Choroid plexus epithelial cell (primary cell): Measurements from ENCODE around the gene ADGRL3.
A peak's percentile ranks its signal among the peaks of the same experiment; 100 is the strongest.

ENCODE experiments used
- DNase-seq: peaks from one replicate; pipeline ENCODE4 v3.0.0-alpha.2; 2010; ENCODE audit warnings: low read depth
- H3K4me3 ChIP-seq: 2 replicates; pipeline ENCODE4 v1.5.1; 2011; ENCODE audit warnings: low read depth, mild to moderate bottlenecking, control low read depth, low read length, moderate library complexity
- TF ChIP-seq, protein P1 (sequence below): conservative IDR thresholded peaks from 2 replicates; pipeline ENCODE4 v1.5.1; 2011; ENCODE audit warnings: low read depth, mild to moderate bottlenecking, control low read depth, inconsistent platforms, low read length, moderate library complexity

The ADGRL3 gene

DNA sequence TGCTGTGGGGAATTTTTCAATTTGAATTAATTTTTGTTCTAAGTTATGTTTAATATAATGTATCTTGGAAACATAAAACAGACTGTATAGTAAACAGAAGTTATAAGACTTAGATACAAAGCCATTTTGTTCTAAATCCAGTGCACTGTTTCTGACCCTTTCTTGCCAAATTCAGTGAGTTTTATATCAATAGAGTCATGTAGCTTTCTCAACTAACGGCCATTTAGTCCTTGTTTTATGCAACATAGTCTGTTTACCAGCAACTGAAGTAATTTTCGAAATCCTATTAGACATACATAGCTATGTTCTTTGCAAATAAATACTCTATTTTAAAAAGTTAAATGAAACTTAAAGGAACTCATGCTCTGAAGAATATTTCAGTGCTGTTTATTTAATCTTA is 242.8 kb downstream of the ADGRL3 start:
- H3K4me3 ChIP-seq: no peak overlapping the region
- TF ChIP-seq, protein P1, sequence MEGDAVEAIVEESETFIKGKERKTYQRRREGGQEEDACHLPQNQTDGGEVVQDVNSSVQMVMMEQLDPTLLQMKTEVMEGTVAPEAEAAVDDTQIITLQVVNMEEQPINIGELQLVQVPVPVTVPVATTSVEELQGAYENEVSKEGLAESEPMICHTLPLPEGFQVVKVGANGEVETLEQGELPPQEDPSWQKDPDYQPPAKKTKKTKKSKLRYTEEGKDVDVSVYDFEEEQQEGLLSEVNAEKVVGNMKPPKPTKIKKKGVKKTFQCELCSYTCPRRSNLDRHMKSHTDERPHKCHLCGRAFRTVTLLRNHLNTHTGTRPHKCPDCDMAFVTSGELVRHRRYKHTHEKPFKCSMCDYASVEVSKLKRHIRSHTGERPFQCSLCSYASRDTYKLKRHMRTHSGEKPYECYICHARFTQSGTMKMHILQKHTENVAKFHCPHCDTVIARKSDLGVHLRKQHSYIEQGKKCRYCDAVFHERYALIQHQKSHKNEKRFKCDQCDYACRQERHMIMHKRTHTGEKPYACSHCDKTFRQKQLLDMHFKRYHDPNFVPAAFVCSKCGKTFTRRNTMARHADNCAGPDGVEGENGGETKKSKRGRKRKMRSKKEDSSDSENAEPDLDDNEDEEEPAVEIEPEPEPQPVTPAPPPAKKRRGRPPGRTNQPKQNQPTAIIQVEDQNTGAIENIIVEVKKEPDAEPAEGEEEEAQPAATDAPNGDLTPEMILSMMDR: no peak
- DNase-seq: peak; percentile 37

DNA sequence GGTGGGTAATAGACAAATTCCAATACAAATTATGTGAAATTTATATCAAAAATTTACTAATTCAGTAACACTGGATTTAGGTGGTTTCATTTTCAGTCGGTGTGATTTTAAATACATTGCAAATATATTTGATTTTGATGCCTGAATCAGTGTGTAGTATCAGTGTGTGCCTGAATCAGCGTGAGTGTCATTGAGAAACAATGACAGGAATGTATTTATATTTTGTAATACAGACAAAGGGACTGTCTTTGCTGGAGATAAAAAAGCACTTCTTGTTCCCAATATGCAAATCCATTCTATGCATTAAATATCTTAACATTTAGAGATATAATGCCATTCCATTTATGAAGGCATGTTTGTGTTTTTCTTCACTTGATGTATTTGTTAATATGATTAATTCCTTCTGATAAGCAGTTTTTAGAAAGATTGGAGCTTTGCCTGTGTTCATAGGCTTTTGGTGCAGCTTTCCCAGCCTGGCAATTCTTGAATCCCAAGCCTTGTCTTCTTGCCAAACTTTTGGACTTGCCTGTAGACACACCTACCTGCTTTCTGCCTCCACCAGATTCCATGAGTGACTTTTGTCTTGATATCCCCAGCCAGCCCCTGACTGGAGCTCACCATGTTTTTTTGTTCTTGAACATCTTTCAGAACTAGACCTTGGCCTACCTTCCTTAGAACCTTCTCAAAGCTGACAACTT is 243.8 kb downstream of the ADGRL3 start:
- peak overlapping the region; percentile 1 for H3K4me3 ChIP-seq
- DNase-seq: peak; percentile 79
- TF ChIP-seq, protein P1: no peak

DNA sequence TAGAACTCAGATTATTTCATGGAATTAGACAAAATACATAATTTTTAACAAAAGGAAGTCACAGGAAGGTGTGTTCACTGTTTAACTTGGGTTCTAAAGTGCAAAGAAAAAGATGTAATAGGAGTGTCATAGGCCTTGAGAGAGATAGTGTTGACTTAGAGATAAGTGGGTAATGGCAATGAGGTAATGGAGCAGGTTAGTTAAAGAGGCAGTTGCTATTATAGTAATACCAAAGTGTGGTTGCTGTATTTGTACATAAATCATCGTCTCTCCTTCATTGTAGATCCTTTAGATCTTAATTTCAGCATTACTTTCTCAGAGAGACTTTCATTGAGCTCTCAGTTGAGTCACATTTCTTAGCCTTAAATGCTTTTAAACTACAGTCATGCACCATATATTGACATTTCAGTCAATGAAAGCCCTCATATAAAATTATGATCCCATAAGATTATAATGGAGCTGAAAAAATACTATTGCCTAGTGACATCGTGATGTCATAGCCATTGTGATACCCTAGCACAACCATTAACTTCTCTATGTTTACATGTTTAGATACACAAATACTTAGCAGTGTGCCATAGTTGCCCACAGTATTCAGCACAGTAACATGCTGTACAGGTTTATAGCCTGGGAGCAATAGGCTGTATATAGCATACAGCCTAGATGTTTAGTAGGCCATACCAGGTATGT is 245.4 kb downstream of the ADGRL3 start:
- peak; percentile 7 for DNase-seq
- TF ChIP-seq, protein P1: no peak
- H3K4me3 ChIP-seq: no peak overlapping the region

DNA sequence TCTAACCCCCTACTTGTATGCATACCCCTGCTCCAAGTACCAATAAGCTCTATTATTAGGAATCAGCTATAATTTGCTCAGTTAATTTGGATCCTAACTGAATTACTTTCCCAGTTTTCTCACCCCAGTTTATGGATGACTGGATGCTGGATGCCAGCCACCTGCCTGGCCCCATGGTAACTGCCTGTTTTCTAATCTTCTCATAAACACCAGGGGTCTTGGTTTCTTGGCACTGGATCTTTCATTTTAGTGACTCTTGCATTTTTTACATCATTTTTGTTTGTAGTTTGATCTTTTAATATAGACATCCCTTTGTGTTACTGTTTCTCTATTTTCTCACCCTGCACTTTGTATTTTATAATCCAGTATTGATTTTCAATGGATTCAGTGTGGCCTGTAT is 246.8 kb downstream of the ADGRL3 start:
- H3K4me3 ChIP-seq: no peak overlapping the region
- TF ChIP-seq, protein P1: no peak
- peak; percentile 12 for DNase-seq

DNA sequence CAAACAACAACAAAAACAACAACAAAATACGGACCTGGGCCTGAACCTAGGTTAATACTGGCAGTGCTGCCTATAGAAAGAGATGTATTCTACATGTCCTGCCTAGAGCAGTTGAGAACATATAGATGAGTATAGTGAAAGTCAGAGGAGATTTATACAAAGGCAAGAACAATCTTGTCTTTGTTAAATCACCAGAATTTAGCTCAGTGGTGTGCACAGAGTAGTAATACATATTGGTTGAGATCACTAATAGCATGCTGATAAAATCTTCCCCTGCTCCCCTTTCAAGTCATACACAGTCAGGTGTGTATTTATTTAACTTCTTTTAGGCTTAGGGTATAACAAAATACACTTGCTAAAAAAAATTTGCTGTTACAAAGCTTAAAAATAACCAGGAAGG is 247.8 kb downstream of the ADGRL3 start:
- no peak overlapping the region for H3K4me3 ChIP-seq
- DNase-seq: no peak
- TF ChIP-seq, protein P1: no peak

DNA sequence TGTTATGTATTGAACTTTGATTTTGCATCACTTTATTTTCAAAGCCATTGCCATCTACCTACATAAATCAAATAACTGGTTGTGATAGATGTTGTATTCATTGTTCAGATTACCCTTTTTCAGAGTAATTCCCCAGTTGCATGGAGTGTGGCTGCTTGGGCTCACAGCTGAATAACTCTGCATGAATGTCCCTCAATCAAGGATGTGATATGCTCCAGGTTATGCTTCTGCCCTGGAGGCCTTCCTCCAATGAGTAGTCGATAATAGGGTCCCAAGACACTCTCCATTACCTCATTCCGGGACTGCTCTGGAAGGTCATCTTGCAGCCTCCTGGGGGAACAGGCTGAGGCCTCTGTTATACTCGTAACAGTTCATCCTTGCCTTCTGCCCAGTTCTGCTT is 251.8 kb downstream of the ADGRL3 start:
- TF ChIP-seq, protein P1: no peak
- DNase-seq: no peak
- no peak overlapping the region for H3K4me3 ChIP-seq

DNA sequence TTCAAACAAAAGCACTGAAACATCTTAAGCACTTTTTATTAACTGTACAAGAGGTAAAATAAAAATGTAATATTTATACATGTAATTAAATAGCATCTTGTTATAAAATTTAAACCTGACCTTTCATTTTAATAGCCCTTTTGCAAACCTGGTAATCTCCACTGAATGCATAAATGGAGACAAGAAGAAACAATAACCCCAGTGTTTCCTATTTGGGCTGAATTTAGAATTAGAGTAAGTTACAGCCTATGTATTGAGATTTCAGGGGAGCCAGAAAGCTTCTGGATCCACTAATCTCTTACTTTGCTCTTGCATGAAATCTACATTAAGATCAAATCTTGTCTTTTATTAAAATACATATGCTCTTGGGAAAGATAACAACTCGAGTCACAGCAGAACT is 261.8 kb downstream of the ADGRL3 start:
- DNase-seq: no peak
- TF ChIP-seq, protein P1: no peak
- H3K4me3 ChIP-seq: no peak overlapping the region
